BLaER1 treated with 17β-estradiol and CSF1 and Interleukin-3, amounts not matched to agents 10 nM and 100 nM (cell line): ENCODE results near the gene JMJD6.
"Not testable (repeated sequence)": the region's sequence is repeated elsewhere in the genome, so short reads cannot be mapped to it uniquely, and the experiment has no call there.

Experiments used
- H3K27ac ChIP-seq, 11 experiments: shearing (Covaris generic); formaldehyde crosslinking; 2 replicates each; pipeline ENCODE4 v1.8.1; 2022
- H3K27me3 ChIP-seq, 11 experiments: shearing (Covaris generic); formaldehyde crosslinking; 2 replicates each; pipeline ENCODE4 v1.8.1; 2022
- H3K36me3 ChIP-seq, 11 experiments: shearing (Covaris generic); formaldehyde crosslinking; 2 replicates each; pipeline ENCODE4 v1.8.1; 2022
- H3K4me1 ChIP-seq, 10 experiments: shearing (Covaris generic); formaldehyde crosslinking; 2 replicates each; pipeline ENCODE4 v1.8.1; 2022
- H3K4me2 ChIP-seq, 11 experiments: shearing (Covaris generic); formaldehyde crosslinking; 2 replicates each; pipeline ENCODE4 v1.8.1; 2022
- H3K4me3 ChIP-seq, 10 experiments: shearing (Covaris generic); formaldehyde crosslinking; 2 replicates each; pipeline ENCODE4 v1.8.1; 2022
- H3K9ac ChIP-seq, 11 experiments: shearing (Covaris generic); formaldehyde crosslinking; 2 replicates each; pipeline ENCODE4 v1.8.1; 2022
- H3K9me3 ChIP-seq, 11 experiments: shearing (Covaris generic); formaldehyde crosslinking; replicated peaks in 1 of 11; 2 replicates each; pipeline ENCODE4 v1.8.1; 2022
- H4K20me1 ChIP-seq, 11 experiments: shearing (Covaris generic); formaldehyde crosslinking; 2 replicates each; pipeline ENCODE4 v1.8.1; 2022
- Cebpa-rat ChIP-seq, 11 experiments: shearing (Covaris generic); IDR thresholded peaks; 2 replicates each; pipeline ENCODE4 v1.8.1; 2022

Gene JMJD6

DNA sequence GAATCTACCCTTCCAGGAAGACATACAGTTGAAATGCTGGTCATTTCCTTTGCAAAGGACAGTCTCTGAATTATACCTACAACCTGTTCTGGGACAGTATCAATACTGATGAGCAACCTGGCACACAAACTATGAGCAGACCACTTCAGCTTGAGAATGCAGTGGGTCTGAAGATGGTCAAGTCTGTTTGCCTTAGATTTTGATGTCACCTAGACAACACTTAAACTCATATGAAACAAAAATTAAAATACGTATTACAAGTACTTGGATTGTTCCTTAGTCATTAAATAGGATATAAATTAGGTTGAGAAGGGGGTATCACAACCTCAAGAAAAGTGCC is 7.2 kb upstream of the JMJD6 start:
- peaks cover 54 to 77% (median 69%) of the 10 kb centered on the region in 11 experiments for H3K36me3 ChIP-seq
- peak overlapping the region in 10 of 11 experiments; percentile 95 to 100 (median 99); a peak in 17 of 22 replicates for H3K9ac ChIP-seq
- H4K20me1 ChIP-seq, result peaks cover 61 to 85% (median 78%) of the 10 kb centered on the region in 11 experiments; a peak in 21 of 22 replicates
- peak overlapping the region in 7 of 11 experiments; percentile 96 to 99 (median 98); a peak in 5 of 22 replicates for H3K27ac ChIP-seq
- H3K4me2 ChIP-seq, result peak overlapping the region; percentile 75 to 97 (median 91)
- peak overlapping the region; percentile 81 to 99 (median 95) for H3K4me3 ChIP-seq
- H3K27me3 ChIP-seq, result no peaks in the 10 kb centered on the region
- peaks cover 0 to 9% (median 0%) of the 10 kb centered on the region in 11 experiments; a peak in 3 of 22 replicates for H3K9me3 ChIP-seq
- H3K4me1 ChIP-seq, result peaks cover 55 to 64% (median 58%) of the 10 kb centered on the region in 10 experiments
- TF ChIP-seq Cebpa-rat (IDR thresholded peaks at IDR 0.05), result no peak

- H3K4me3 ChIP-seq, result peak overlapping the region in 9 of 10 experiments; percentile 90 to 99 (median 95); a peak in 18 of 20 replicates
- H3K4me1 ChIP-seq, result peaks cover 60 to 68% (median 62%) of the 10 kb centered on the region in 10 experiments
- H3K27ac ChIP-seq, result peak overlapping the region in 5 of 11 experiments; percentile 27 to 98 (median 96); a peak in 4 of 22 replicates
- peaks cover 64 to 91% (median 84%) of the 10 kb centered on the region in 11 experiments; a peak in 21 of 22 replicates for H4K20me1 ChIP-seq
- peak overlapping the region; percentile 75 to 97 (median 91) for H3K4me2 ChIP-seq
- peaks cover 54 to 77% (median 69%) of the 10 kb centered on the region in 11 experiments for H3K36me3 ChIP-seq
- H3K9me3 ChIP-seq, result peaks cover 0 to 9% (median 0%) of the 10 kb centered on the region in 11 experiments; a peak in 3 of 22 replicates
- peak overlapping the region; percentile 35 to 100 (median 99); a peak in 17 of 22 replicates for H3K9ac ChIP-seq
- TF ChIP-seq Cebpa-rat (IDR thresholded peaks at IDR 0.05), result no peak
- H3K27me3 ChIP-seq, result no peaks in the 10 kb centered on the region
Measured at GRCh38 chr17:76732734-76733617, 6.6 kb upstream of the JMJD6 start.

- not testable (repeated sequence) for H3K27me3 ChIP-seq, H3K9me3 ChIP-seq
- Histone ChIP-seq H3K4me1 (peaks cover 63 to 69% (median 67%) of the 10 kb centered on the region in 10 experiments), H3K36me3 (peaks cover 54 to 77% (median 69%) of the 10 kb centered on the region in 11 experiments), H4K20me1 (peaks cover 70 to 99% (median 88%) of the 10 kb centered on the region in 11 experiments; a peak in 21 of 22 replicates), H3K4me2 (peak overlapping the region; percentile 75 to 97 (median 91)), H3K4me3 (peak overlapping the region in 7 of 10 experiments; percentile 2 to 97 (median 95); a peak in 6 of 20 replicates), H3K27ac (peak overlapping the region in 3 of 11 experiments; percentile 9 to 27 (median 23); a peak in 1 of 22 replicates), H3K9ac (peak overlapping the region in 9 of 11 experiments; percentile 4 to 97 (median 24); a peak in 9 of 22 replicates)
Measured at GRCh38 chr17:76731800-76732733, 5.7 kb upstream of the JMJD6 start.

DNA sequence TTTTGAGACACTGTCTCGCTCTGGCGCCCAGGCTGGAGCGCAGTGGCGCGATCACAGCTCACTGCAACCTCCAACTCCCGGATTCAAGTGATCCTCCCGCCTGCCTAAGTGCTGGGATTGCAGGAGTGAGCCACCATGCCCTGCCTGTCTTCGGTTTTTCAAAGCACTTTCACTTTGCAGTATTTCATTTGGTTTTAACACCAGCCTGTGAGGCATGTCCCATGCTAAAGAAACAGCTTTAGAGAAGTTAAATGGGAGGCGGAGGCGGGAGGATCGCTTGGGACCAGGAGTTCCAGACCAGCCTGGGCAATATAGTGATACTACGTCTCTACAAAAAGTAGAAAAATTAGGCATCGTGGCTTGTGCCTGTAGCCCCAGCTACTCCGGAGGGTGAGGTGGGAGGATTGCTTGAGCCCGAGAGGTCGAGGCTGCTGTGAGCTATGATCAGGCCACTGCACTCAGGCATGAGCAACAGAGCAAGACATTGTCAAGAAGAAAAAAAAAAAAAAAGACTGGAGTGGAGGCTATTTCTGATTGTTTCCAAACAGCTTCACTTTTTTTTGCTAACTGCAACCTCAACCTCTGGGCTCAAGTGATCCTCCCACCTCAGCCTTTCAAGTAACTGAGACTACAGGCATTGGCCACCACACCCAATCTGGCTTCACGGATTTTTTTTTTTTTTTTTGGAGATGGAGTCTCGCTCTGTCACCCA is 1.5 kb upstream of the JMJD6 start:
- Histone ChIP-seq H3K9me3 (no peaks in the 10 kb centered on the region), H3K27me3 (no peaks in the 10 kb centered on the region), H3K9ac (peak overlapping the region; percentile 86 to 99 (median 96)), H3K4me3 (peak overlapping the region; percentile 79 to 99 (median 88)), H3K4me2 (peak overlapping the region; percentile 75 to 97 (median 92)), H3K27ac (peak overlapping the region; percentile 73 to 99 (median 97); a peak in 21 of 22 replicates), H3K4me1 (peaks cover 70 to 82% (median 78%) of the 10 kb centered on the region in 10 experiments), H3K36me3 (peaks cover 45 to 62% (median 57%) of the 10 kb centered on the region in 11 experiments), H4K20me1 (peaks cover 40 to 91% (median 77%) of the 10 kb centered on the region in 11 experiments; a peak in 21 of 22 replicates)
- TF ChIP-seq Cebpa-rat (IDR thresholded peaks at IDR 0.05), result no peak

- TF ChIP-seq Cebpa-rat (IDR thresholded peaks at IDR 0.05), result no peak
- peak within 1 kb of the TSS; percentile 84 to 99 (median 97) for H3K27ac ChIP-seq
- peak within 1 kb of the TSS; percentile 79 to 99 (median 88) for H3K4me3 ChIP-seq
- peak within 1 kb of the TSS; percentile 86 to 99 (median 96) for H3K9ac ChIP-seq
- no peaks in the 10 kb centered on the region for H3K9me3 ChIP-seq
- peaks cover 35 to 91% (median 71%) of the 10 kb centered on the region in 11 experiments; a peak in 21 of 22 replicates for H4K20me1 ChIP-seq
- peaks cover 45 to 62% (median 57%) of the 10 kb centered on the region in 11 experiments for H3K36me3 ChIP-seq
- H3K27me3 ChIP-seq, result no peaks in the 10 kb centered on the region
- peaks cover 70 to 81% (median 75%) of the 10 kb centered on the region in 10 experiments for H3K4me1 ChIP-seq
- H3K4me2 ChIP-seq, result peak within 1 kb of the TSS; percentile 87 to 99 (median 95)
Measured at GRCh38 chr17:76726776-76727718, 641 bp upstream of the JMJD6 start, which contains the start of gene METTL23. Gene METTL23 (plus strand): TSS chr17:76726839. CDS start chr17:76729711, 2,872 bp downstream.

DNA sequence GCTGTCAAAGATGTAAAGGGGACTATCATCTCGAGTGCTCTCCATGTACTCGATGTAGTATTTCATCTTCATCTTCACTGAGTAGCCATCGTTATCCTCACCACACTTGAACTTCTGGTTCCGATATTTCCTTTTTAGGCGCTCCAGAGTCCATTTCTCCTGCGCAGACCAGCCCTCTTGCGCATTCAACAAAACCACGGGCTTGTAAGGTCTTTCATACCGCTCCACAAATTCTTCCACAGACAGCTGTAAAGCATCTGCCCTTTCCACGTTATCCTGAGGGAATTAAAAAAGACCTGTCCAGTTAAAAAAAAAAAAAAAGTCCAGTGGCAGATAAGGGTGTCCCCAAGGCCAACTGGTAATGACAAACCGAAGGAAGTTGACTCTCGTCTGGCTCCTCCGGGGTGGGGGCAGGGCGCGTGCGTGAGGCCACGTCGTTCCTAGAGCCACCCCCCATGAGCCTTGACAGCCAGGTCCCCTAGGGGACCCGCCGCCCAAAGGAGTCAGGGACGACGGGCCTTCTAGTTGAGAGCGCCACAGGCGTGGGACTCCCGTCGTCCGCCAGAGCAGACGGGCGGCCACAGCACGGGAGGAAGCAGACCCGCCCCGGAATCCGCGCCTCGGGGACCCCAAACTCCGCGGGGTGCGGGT is 701 bp downstream of the JMJD6 start:
- peaks cover 24 to 91% (median 71%) of the 10 kb centered on the region in 11 experiments; a peak in 19 of 22 replicates for H4K20me1 ChIP-seq
- no peaks in the 10 kb centered on the region for H3K9me3 ChIP-seq
- H3K27ac ChIP-seq, result peak overlapping the region; percentile 84 to 99 (median 97)
- peak overlapping the region; percentile 86 to 99 (median 96) for H3K9ac ChIP-seq
- no peaks in the 10 kb centered on the region for H3K27me3 ChIP-seq
- TF ChIP-seq Cebpa-rat (IDR thresholded peaks at IDR 0.05), result no peak
- H3K4me3 ChIP-seq, result peak overlapping the region; percentile 79 to 99 (median 88)
- peaks cover 47 to 63% (median 59%) of the 10 kb centered on the region in 11 experiments for H3K36me3 ChIP-seq
- H3K4me1 ChIP-seq, result peaks cover 70 to 82% (median 76%) of the 10 kb centered on the region in 10 experiments
- peak overlapping the region; percentile 87 to 99 (median 94) for H3K4me2 ChIP-seq
